K562 (cell line): ENCODE measurements around the gene STOX2.

Experiments used
- SMARCC2 ChIP-seq: fragments of 450-650 bp; IDR thresholded peaks from 2 replicates; pipeline ENCODE4 v1.6.1; 2017; ENCODE audit warnings: antibody characterized with exemption, moderate library complexity, mild to moderate bottlenecking, low read depth
- TSHZ1 ChIP-seq: fragments of 250-450 bp; sonication (Bioruptor Pico); IDR thresholded peaks from 2 replicates; pipeline ENCODE4 v1.4.0; 2020; ENCODE audit warnings: mild to moderate bottlenecking, moderate library complexity

- no peak for TF ChIP-seq SMARCC2
- no peak for TF ChIP-seq TSHZ1
Measured at GRCh38 chr4:184046148-184046547, 141.0 kb downstream of the STOX2 start.
